ENCODE data around the gene OR5H2. TPM values are rescaled to one million over a fixed set of nuclear protein-coding genes. Genes with fewer than 3 reads are reported as not detected.
"Not testable (repeated sequence)": the region's sequence is repeated elsewhere in the genome, so short reads cannot be mapped to it uniquely, and the experiment has no call there.

The OR5H2 gene
- not detected for total RNA-seq
- long read RNA-seq, result 0 reads

- no peak for DNase-seq (ENCODE audit: low spot score)
- intact Hi-C loops (cut with DNase I), result no loop called here
These were observed at the start of gene OR5H2 for GRCh38 chr3:98282205-98282604. Gene OR5H2, plus strand, starts transcription at chr3:98282505. Its CDS starts 398 bp downstream, at chr3:98282903.

- intact Hi-C loops (cut with DNase I), result no loop called here
- no peak for DNase-seq (ENCODE audit: low spot score)
These were observed 48.8 kb upstream of the OR5H2 start for GRCh38 chr3:98233468-98233867.

- intact Hi-C loops (cut with DNase I), result no loop called here
- no peak for DNase-seq (ENCODE audit: low spot score)
These were observed 42.2 kb upstream of the OR5H2 start for GRCh38 chr3:98240131-98240530.

GRCh38 chr3:98242155-98242554 lies 40.1 kb upstream of the OR5H2 start:
- DNase-seq (ENCODE audit: low spot score), result no peak
- intact Hi-C loops (cut with DNase I), result no loop called here

- DNase-seq (ENCODE audit: low spot score), result no peak
These were observed 38.5 kb upstream of the OR5H2 start for GRCh38 chr3:98243843-98244242.

GRCh38 chr3:98246142-98246541 lies 36.2 kb upstream of the OR5H2 start:
- intact Hi-C loops (cut with DNase I), result no loop called here
- DNase-seq (ENCODE audit: low spot score), result no peak

More at GRCh38 chr3:98243843-98244242, 38.5 kb upstream of the OR5H2 start:
- intact Hi-C loops (cut with DNase I), result no loop called here

GRCh38 chr3:98256026-98256425 lies 26.3 kb upstream of the OR5H2 start:
- intact Hi-C loops (cut with DNase I); DNase-seq (ENCODE audit: low spot score): not testable (repeated sequence)

- intact Hi-C loops (cut with DNase I), result no loop called here
- DNase-seq (ENCODE audit: low spot score), result no peak
These were observed 22.6 kb upstream of the OR5H2 start for GRCh38 chr3:98259707-98260106.

- no peak for DNase-seq (ENCODE audit: low spot score)
- intact Hi-C loops (cut with DNase I), result no loop called here
These were observed 20.3 kb upstream of the OR5H2 start for GRCh38 chr3:98262046-98262445.

GRCh38 chr3:98263944-98264343 lies 18.4 kb upstream of the OR5H2 start, which contains the start of gene OR5H6:
Gene OR5H6, plus strand, starts transcription at chr3:98264244. Its CDS starts 89 bp downstream, at chr3:98264333.
- no peak for DNase-seq (ENCODE audit: low spot score)
- intact Hi-C loops (cut with DNase I), result no loop called here

- intact Hi-C loops (cut with DNase I), result no loop called here
- DNase-seq (ENCODE audit: low spot score), result peak; percentile 56
These were observed 12.5 kb upstream of the OR5H2 start for GRCh38 chr3:98269846-98270245.

GRCh38 chr3:98272126-98272525 lies 10.2 kb upstream of the OR5H2 start:
- DNase-seq (ENCODE audit: low spot score), result no peak
- intact Hi-C loops (cut with DNase I), result no loop called here

- DNase-seq (ENCODE audit: low spot score), result no peak
- intact Hi-C loops (cut with DNase I), result no loop called here
These were observed 7.4 kb upstream of the OR5H2 start for GRCh38 chr3:98274914-98275313.

GRCh38 chr3:98290916-98291315 lies 8.6 kb downstream of the OR5H2 start:
- intact Hi-C loops (cut with DNase I), result no loop called here
- DNase-seq (ENCODE audit: low spot score), result no peak

- intact Hi-C loops (cut with DNase I), result no loop called here
- no peak for DNase-seq (ENCODE audit: low spot score)
These were observed 9.1 kb downstream of the OR5H2 start for GRCh38 chr3:98291332-98291957.

- intact Hi-C loops (cut with DNase I), result no loop called here
- DNase-seq (ENCODE audit: low spot score), result no peak
These were observed 39.8 kb downstream of the OR5H2 start for GRCh38 chr3:98322101-98322500.

GRCh38 chr3:98322686-98323085 lies 40.4 kb downstream of the OR5H2 start:
- no peak for DNase-seq (ENCODE audit: low spot score)
- intact Hi-C loops (cut with DNase I), result no loop called here

GRCh38 chr3:98323425-98323824 lies 41.1 kb downstream of the OR5H2 start:
- no peak for DNase-seq (ENCODE audit: low spot score)
- intact Hi-C loops (cut with DNase I), result no loop called here

GRCh38 chr3:98325055-98325454 lies 42.8 kb downstream of the OR5H2 start:
- DNase-seq (ENCODE audit: low spot score), result no peak
- intact Hi-C loops (cut with DNase I), result no loop called here

GRCh38 chr3:98326105-98326893 lies 44.0 kb downstream of the OR5H2 start:
- DNase-seq (ENCODE audit: low spot score), result no peak
- intact Hi-C loops (cut with DNase I), result no loop called here

- no peak for DNase-seq (ENCODE audit: low spot score)
- intact Hi-C loops (cut with DNase I), result no loop called here
These were observed 44.6 kb downstream of the OR5H2 start for GRCh38 chr3:98326945-98327344.

Measured in cardiac septum (tissue), 1 donor.